ENCODE data around the gene PLPP4.

The PLPP4 gene

GRCh38 chr10:120516426-120516825 is 59.4 kb downstream of the PLPP4 start:
- H2AFZ ChIP-seq (ENCODE audit: low read depth, low read length, severe bottlenecking): no peak overlapping the region
- no peak overlapping the region for H3K4me2 ChIP-seq (ENCODE audit: low read depth, low read length, poor library complexity, severe bottlenecking)
- H3K4me3 ChIP-seq (ENCODE audit: insufficient read depth, low read length, poor library complexity, severe bottlenecking): no peak overlapping the region
- no peak for TF ChIP-seq EZH2phosphoT487 (conservative IDR thresholded peaks at IDR 0.05; ENCODE audit: low read length)
- H3F3A ChIP-seq (ENCODE audit: insufficient read depth): no peaks in the 10 kb centered on the region
- no peaks in the 10 kb centered on the region for H3K9me2 ChIP-seq (replicated peaks; ENCODE audit: insufficient read depth, low read length)
- H3K36me3 ChIP-seq (ENCODE audit: low read length): no peaks in the 10 kb centered on the region
- no peaks in the 10 kb centered on the region for H3K9me3 ChIP-seq (ENCODE audit: insufficient read depth, low read length)
- no peaks in the 10 kb centered on the region for H4K20me1 ChIP-seq (ENCODE audit: low read depth, low read length)
- H3K79me2 ChIP-seq (ENCODE audit: insufficient read depth, low read length): no peaks in the 10 kb centered on the region
- no peak overlapping the region for H3K9ac ChIP-seq (ENCODE audit: low read length)
- no peak overlapping the region for H3K27ac ChIP-seq (ENCODE audit: low read depth, low read length)
- no peaks in the 10 kb centered on the region for H3K27me3 ChIP-seq (ENCODE audit: low read length)

- Histone ChIP-seq H3K27me3 (ENCODE audit: low read length) (no peaks in the 10 kb centered on the region), H3K4me2 (ENCODE audit: low read depth, low read length, poor library complexity, severe bottlenecking) (no peak overlapping the region), H3K9me2 (replicated peaks; ENCODE audit: insufficient read depth, low read length) (no peaks in the 10 kb centered on the region), H3K9me3 (ENCODE audit: insufficient read depth, low read length) (no peaks in the 10 kb centered on the region), H4K20me1 (ENCODE audit: low read depth, low read length) (no peaks in the 10 kb centered on the region), H3K27ac (ENCODE audit: low read depth, low read length) (no peak overlapping the region), H2AFZ (ENCODE audit: low read depth, low read length, severe bottlenecking) (no peak overlapping the region), H3K36me3 (ENCODE audit: low read length) (no peaks in the 10 kb centered on the region), H3K9ac (ENCODE audit: low read length) (no peak overlapping the region), H3F3A (ENCODE audit: insufficient read depth) (no peaks in the 10 kb centered on the region), H3K79me2 (ENCODE audit: insufficient read depth, low read length) (no peaks in the 10 kb centered on the region), H3K4me3 (ENCODE audit: insufficient read depth, low read length, poor library complexity, severe bottlenecking) (no peak overlapping the region)
- TF ChIP-seq EZH2phosphoT487 (conservative IDR thresholded peaks at IDR 0.05; ENCODE audit: low read length) (no peak), CTCF (IDR thresholded peaks at IDR 0.05; ENCODE audit: insufficient read depth, low read length, poor library complexity, severe bottlenecking) (no peak)
These were observed 60.2 kb downstream of the PLPP4 start for GRCh38 chr10:120517196-120517595.

GRCh38 chr10:120517881-120518484 is 61.0 kb downstream of the PLPP4 start:
- H3K9me2 ChIP-seq (replicated peaks; ENCODE audit: insufficient read depth, low read length): no peaks in the 10 kb centered on the region
- H3K4me3 ChIP-seq (ENCODE audit: insufficient read depth, low read length, poor library complexity, severe bottlenecking): no peak overlapping the region
- no peak overlapping the region for H3K9ac ChIP-seq (ENCODE audit: low read length)
- H3K27me3 ChIP-seq (ENCODE audit: low read length): no peaks in the 10 kb centered on the region
- no peaks in the 10 kb centered on the region for H4K20me1 ChIP-seq (ENCODE audit: low read depth, low read length)
- H3K27ac ChIP-seq (ENCODE audit: low read depth, low read length): no peak overlapping the region
- TF ChIP-seq CTCF (IDR thresholded peaks at IDR 0.05; ENCODE audit: insufficient read depth, low read length, poor library complexity, severe bottlenecking) (no peak), EZH2phosphoT487 (conservative IDR thresholded peaks at IDR 0.05; ENCODE audit: low read length) (no peak)
- H2AFZ ChIP-seq (ENCODE audit: low read depth, low read length, severe bottlenecking): no peak overlapping the region
- H3F3A ChIP-seq (ENCODE audit: insufficient read depth): no peaks in the 10 kb centered on the region
- H3K9me3 ChIP-seq (ENCODE audit: insufficient read depth, low read length): no peaks in the 10 kb centered on the region
- no peaks in the 10 kb centered on the region for H3K79me2 ChIP-seq (ENCODE audit: insufficient read depth, low read length)
- H3K4me2 ChIP-seq (ENCODE audit: low read depth, low read length, poor library complexity, severe bottlenecking): no peak overlapping the region
- H3K36me3 ChIP-seq (ENCODE audit: low read length): no peaks in the 10 kb centered on the region

GRCh38 chr10:120521880-120522279 is 64.9 kb downstream of the PLPP4 start:
- TF ChIP-seq EZH2phosphoT487 (conservative IDR thresholded peaks at IDR 0.05; ENCODE audit: low read length): no peak
- Histone ChIP-seq H2AFZ (ENCODE audit: low read depth, low read length, severe bottlenecking) (no peak overlapping the region), H3K4me3 (ENCODE audit: insufficient read depth, low read length, poor library complexity, severe bottlenecking) (no peak overlapping the region), H4K20me1 (ENCODE audit: low read depth, low read length) (no peaks in the 10 kb centered on the region), H3K36me3 (ENCODE audit: low read length) (no peaks in the 10 kb centered on the region), H3K9ac (ENCODE audit: low read length) (no peak overlapping the region), H3K9me3 (ENCODE audit: insufficient read depth, low read length) (no peaks in the 10 kb centered on the region), H3K27me3 (ENCODE audit: low read length) (no peaks in the 10 kb centered on the region), H3K79me2 (ENCODE audit: insufficient read depth, low read length) (no peaks in the 10 kb centered on the region), H3K9me2 (replicated peaks; ENCODE audit: insufficient read depth, low read length) (no peaks in the 10 kb centered on the region), H3K4me2 (ENCODE audit: low read depth, low read length, poor library complexity, severe bottlenecking) (no peak overlapping the region), H3F3A (ENCODE audit: insufficient read depth) (no peaks in the 10 kb centered on the region), H3K27ac (ENCODE audit: low read depth, low read length) (no peak overlapping the region)

Measured in SU-DHL-6 (cell line).